GM12891 (cell line): ENCODE data around the gene ZNF841.

Experiments
- POLR2A ChIP-seq: IDR thresholded peaks from 2 replicates; pipeline ENCODE4 v1.6.1; 2011; ENCODE audit warnings: low read depth, low read length, control low read depth
- POLR2AphosphoS5 ChIP-seq: IDR thresholded peaks from 2 replicates; pipeline ENCODE4 v1.6.1; 2011; ENCODE audit warnings: low read depth, low read length, control low read depth

GRCh38 chr19:52138983-52139251, 43.4 kb upstream of the ZNF841 start:
- TF ChIP-seq POLR2AphosphoS5 (no peak), POLR2A (no peak)
